NCI-H2196 treated with DMSO at 0.1 percent for 48 hours (cell line): ENCODE data around the gene A3GALT2.
"Not testable (repeated sequence)": the region's sequence is repeated elsewhere in the genome, so short reads cannot be mapped to it uniquely, and the experiment has no call there.

Source experiments
- DNase-seq: peaks from one replicate; lab custom pipeline; 2025; ENCODE audit not compliant: unreplicated experiment; lab: John Stamatoyannopoulos, UW

A3GALT2 gene

GRCh38 chr1:33294071-33295010 lies 26.6 kb downstream of the A3GALT2 start:
- no peak for DNase-seq

- no peak for DNase-seq
Measured at GRCh38 chr1:33292726-33293340, 28.1 kb downstream of the A3GALT2 start.

GRCh38 chr1:33290615-33291014 lies 30.3 kb downstream of the A3GALT2 start:
- not testable (repeated sequence) for DNase-seq

GRCh38 chr1:33289858-33290154 lies 31.1 kb downstream of the A3GALT2 start:
- DNase-seq, result no peak

- no peak for DNase-seq
Measured at GRCh38 chr1:33288976-33289857, 31.7 kb downstream of the A3GALT2 start.

- no peak for DNase-seq
Measured at GRCh38 chr1:33287317-33287716, 33.6 kb downstream of the A3GALT2 start.

- DNase-seq, result no peak
Measured at GRCh38 chr1:33286451-33287185, 34.3 kb downstream of the A3GALT2 start.

- DNase-seq, result no peak
Measured at GRCh38 chr1:33284049-33284448, 36.8 kb downstream of the A3GALT2 start.

GRCh38 chr1:33282791-33283190 lies 38.1 kb downstream of the A3GALT2 start:
- no peak for DNase-seq

GRCh38 chr1:33281554-33282303 lies 39.2 kb downstream of the A3GALT2 start:
- DNase-seq, result no peak

- DNase-seq, result no peak
Measured at GRCh38 chr1:33280091-33280661, 40.7 kb downstream of the A3GALT2 start.

GRCh38 chr1:33277488-33278084 lies 43.3 kb downstream of the A3GALT2 start:
- no peak for DNase-seq

- no peak for DNase-seq
Measured at GRCh38 chr1:33276573-33277298, 44.2 kb downstream of the A3GALT2 start.

GRCh38 chr1:33275706-33276572 lies 45.0 kb downstream of the A3GALT2 start:
- DNase-seq, result no peak

- no peak for DNase-seq
Measured at GRCh38 chr1:33275195-33275594, 45.7 kb downstream of the A3GALT2 start.

- DNase-seq, result no peak
Measured at GRCh38 chr1:33274446-33274845, 46.5 kb downstream of the A3GALT2 start.

GRCh38 chr1:33273961-33274371 lies 46.9 kb downstream of the A3GALT2 start:
- no peak for DNase-seq

GRCh38 chr1:33273406-33273805 lies 47.5 kb downstream of the A3GALT2 start:
- no peak for DNase-seq
